Heart left ventricle (tissue), 16 donors: Measurements from ENCODE around the gene MLST8. TPM values are rescaled to one million over a fixed set of nuclear protein-coding genes. Genes with fewer than 3 reads are reported as not detected.

Source experiments
- ATAC-seq, 4 donors: fragments of 200-7000 bp; cut with Tn5 transposase; one replicate each; pipeline ENCODE4 v1.9.1; 2020 to 2022; ENCODE audit warnings: moderate library complexity in 4 of 4, mild to moderate bottlenecking in 3 of 4, moderate number of reproducible peaks in 1 of 4
- DNase-seq, 5 donors: peaks; one replicate each; pipeline ENCODE4 v3.0.0-alpha.2; 2020
- H3K27ac ChIP-seq, 12 donors: fragments of 200-600 bp; sonication (generic) in 4 of 12; one replicate each; pipeline versions ENCODE4 v1.5.0 to v1.8.0; 2016 to 2022; ENCODE audit warnings: mild to moderate bottlenecking in 2 of 12
- H3K27me3 ChIP-seq, 9 donors: fragments of 200-600 bp; sonication (generic) in 2 of 9; one replicate each; pipeline versions ENCODE4 v1.5.1 to v1.8.0; 2016 to 2022; ENCODE audit warnings: mild to moderate bottlenecking in 3 of 9
- H3K36me3 ChIP-seq, 9 donors: fragments of 200-600 bp; sonication (generic) in 2 of 9; one replicate each; pipeline versions ENCODE4 v1.5.0 to v1.8.0; 2018 to 2022; ENCODE audit warnings: mild to moderate bottlenecking in 2 of 9
- H3K4me1 ChIP-seq, 12 donors: fragments of 200-600 bp; sonication (generic) in 4 of 12; one replicate each; pipeline versions ENCODE4 v1.5.0 to v1.8.0; 2016 to 2022; ENCODE audit warnings: mild to moderate bottlenecking in 3 of 12
- H3K4me3 ChIP-seq, 12 donors: fragments of 200-600 bp; sonication (generic) in 4 of 12; one replicate each; pipeline versions ENCODE4 v1.5.0 to v1.8.0; 2017 to 2022; ENCODE audit warnings: mild to moderate bottlenecking in 9 of 12, moderate library complexity in 4 of 12
- H3K9me3 ChIP-seq, 12 donors: fragments of 200-600 bp; sonication (generic) in 4 of 12; one replicate each; pipeline versions ENCODE4 v1.5.0 to v1.8.0; 2016 to 2022; ENCODE audit warnings: mild to moderate bottlenecking in 1 of 12
- POLR2A ChIP-seq, 2 donors: fragments of 450-650 bp; IDR thresholded peaks; one replicate each; pipeline ENCODE4 v1.6.1; 2017; ENCODE audit warnings: antibody characterized with exemption in 2 of 2, mild to moderate bottlenecking in 2 of 2, moderate library complexity in 2 of 2
- WGBS, 4 donors: extraction: QIAGEN DNeasy Blood & Tissue Kit in 2 of 4; methylation state at CpG; one replicate each; pipeline versions ENCODE4 v1.1.5 to v1.1.7; 2013 to 2018; 5-methylcytosine and 5-hydroxymethylcytosine counted together
- intact Hi-C, 10 donors: fragments of 100-400 bp; cut with DNase I; formaldehyde crosslinking; loops; one replicate each; pipeline versions ENCODE4 v1.11.1 to v1.14.2; 2022
- long read RNA-seq, 3 donors: library from polyadenylated mRNA; unstranded; transcript quantifications; one replicate each; pipeline ENCODE4 v2.0.0, GENCODE V29; 2020 to 2021
- polyA plus RNA-seq, 2 donors: library from polyadenylated mRNA; stranded (reverse); fragments of 200-250 nt; gene quantifications; one replicate each; pipeline ENCODE4 v1.2.3, GENCODE V29; 2013
- total RNA-seq, 9 donors: library from RNA; depleted of rRNA in 2 of 9; stranded (reverse); fragments of >200 nt in 2 of 9; fragmentation: NEBNext Ultra II Directional in 3 of 9; extraction: Animal tissue kit (Norgen Biotek cat#: 25700) in 3 of 9; gene quantifications; one replicate each; pipeline versions ENCODE4 v1.1.0 to v1.2.4, GENCODE V29; 2016 to 2023
- TF ChIP-seq, protein P1 (sequence below), 12 donors: fragments of 200-600 bp; sonication (generic) in 4 of 12; IDR thresholded peaks; one replicate each; pipeline versions ENCODE4 v1.5.0 to v1.8.0; 2018 to 2022; ENCODE audit warnings: antibody characterized with exemption in 12 of 12, mild to moderate bottlenecking in 5 of 12
- donor health status: ischemic (EF 13 %, LVEDD 7.1; RV severe dilation, severe dysfunction).
- donor health status: healthy with polysubstance abuse.
- donor health status: DM: no; HTN: yes; CAD: no.
- donor health status: DM: no; HTN: no; CAD: no.
- donor health status: ischemic (EF 25% LVEDD 6.9; RV normal size, moderate dysfunction).
- donor health status: ischemic (EF 25% LVEDD 5.7; RV mildly dilated, moderate dysfunction).
- donor health status: healthy.
- donor health status: DM: yes; HTN: yes; CAD: no.
- donor health status: ischemic (EF 35%, LVEDD 5.7; RV mildly dilated, moderate dysfunction).
- donor health status: nonischemic (EF 11% LVEDD 7.7; RV severe dilation, severe dysfunction).
- donor health status: DM: yes; HTN: yes; CAD: no.
- donor health status: PGD.
- donor health status: ischemic (EF 29% LVEDD 5.4; RV normal size, mild dysfunction).
- donor health status: nonischemic (EF 23%, LVEDD 6.1; RV moderate dilation, normal function).

Gene MLST8, protein sequence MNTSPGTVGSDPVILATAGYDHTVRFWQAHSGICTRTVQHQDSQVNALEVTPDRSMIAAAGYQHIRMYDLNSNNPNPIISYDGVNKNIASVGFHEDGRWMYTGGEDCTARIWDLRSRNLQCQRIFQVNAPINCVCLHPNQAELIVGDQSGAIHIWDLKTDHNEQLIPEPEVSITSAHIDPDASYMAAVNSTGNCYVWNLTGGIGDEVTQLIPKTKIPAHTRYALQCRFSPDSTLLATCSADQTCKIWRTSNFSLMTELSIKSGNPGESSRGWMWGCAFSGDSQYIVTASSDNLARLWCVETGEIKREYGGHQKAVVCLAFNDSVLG
- total RNA-seq (10 to 100 TPM; 19.8 to 49.0 (median 22.8) TPM), polyA plus RNA-seq (10 to 100 TPM; 28.5 to 42.3 TPM)
- long read RNA-seq, donor 1, transcript MLST8-203 (9 exons, 1,691 nt), result minor isoform, 9 of 89 reads
- long read RNA-seq, donor 1, transcript MLST8-215 (9 exons, 1,861 nt), result minor isoform, 5 of 89 reads
- long read RNA-seq, donor 1, transcript MLST8-232 (9 exons, 1,870 nt), result major isoform, 24 of 89 reads
- long read RNA-seq, donor 1, partial matches to known transcripts, result 25 of 89 reads
- long read RNA-seq, donor 1, other reads (novel, unspliced or antisense), result 17 of 89 reads
- long read RNA-seq, donor 2, transcript MLST8-230 (8 exons, 2,116 nt), result minor isoform, 5 of 191 reads
- long read RNA-seq, donor 2, transcript MLST8-203 (9 exons, 1,691 nt), result minor isoform, 10 of 191 reads
- long read RNA-seq, donor 2, transcript MLST8-215 (9 exons, 1,861 nt), result minor isoform, 29 of 191 reads
- long read RNA-seq, donor 2, transcript MLST8-232 (9 exons, 1,870 nt), result major isoform, 81 of 191 reads
- long read RNA-seq, donor 2, partial matches to known transcripts, result 19 of 191 reads
- long read RNA-seq, donor 2, other reads (novel, unspliced or antisense), result 38 of 191 reads
- long read RNA-seq, donor 3, transcript MLST8-215 (9 exons, 1,861 nt), result minor isoform, 6 of 50 reads
- long read RNA-seq, donor 3, transcript MLST8-232 (9 exons, 1,870 nt), result major isoform, 17 of 50 reads
- long read RNA-seq, donor 3, partial matches to known transcripts, result 2 of 50 reads
- long read RNA-seq, donor 3, other reads (novel, unspliced or antisense), result 13 of 50 reads

GRCh38 chr16:2205104-2205966 lies at the start of gene MLST8:
TSS of gene MLST8 (plus strand) at chr16:2205454. CDS start at chr16:2206086, 632 bp downstream.
- peaks cover 3 to 27% (median 15%) of the 10 kb centered on the region in 12 donors for H3K4me1 ChIP-seq
- peak; percentile 53 to 84 (median 82) for ATAC-seq
- peak; percentile 49 to 73 for TF ChIP-seq POLR2A (IDR thresholded peaks at IDR 0.05)
- TF ChIP-seq, protein P1, sequence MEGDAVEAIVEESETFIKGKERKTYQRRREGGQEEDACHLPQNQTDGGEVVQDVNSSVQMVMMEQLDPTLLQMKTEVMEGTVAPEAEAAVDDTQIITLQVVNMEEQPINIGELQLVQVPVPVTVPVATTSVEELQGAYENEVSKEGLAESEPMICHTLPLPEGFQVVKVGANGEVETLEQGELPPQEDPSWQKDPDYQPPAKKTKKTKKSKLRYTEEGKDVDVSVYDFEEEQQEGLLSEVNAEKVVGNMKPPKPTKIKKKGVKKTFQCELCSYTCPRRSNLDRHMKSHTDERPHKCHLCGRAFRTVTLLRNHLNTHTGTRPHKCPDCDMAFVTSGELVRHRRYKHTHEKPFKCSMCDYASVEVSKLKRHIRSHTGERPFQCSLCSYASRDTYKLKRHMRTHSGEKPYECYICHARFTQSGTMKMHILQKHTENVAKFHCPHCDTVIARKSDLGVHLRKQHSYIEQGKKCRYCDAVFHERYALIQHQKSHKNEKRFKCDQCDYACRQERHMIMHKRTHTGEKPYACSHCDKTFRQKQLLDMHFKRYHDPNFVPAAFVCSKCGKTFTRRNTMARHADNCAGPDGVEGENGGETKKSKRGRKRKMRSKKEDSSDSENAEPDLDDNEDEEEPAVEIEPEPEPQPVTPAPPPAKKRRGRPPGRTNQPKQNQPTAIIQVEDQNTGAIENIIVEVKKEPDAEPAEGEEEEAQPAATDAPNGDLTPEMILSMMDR (IDR thresholded peaks at IDR 0.05), result peak in 6 of 12 donors; percentile 13 to 43 (median 28)
- WGBS, 4 donors, result 0 to 1% (median 1%) methylated on average over 58 to 93 of the region's 93 CpGs
- H3K4me3 ChIP-seq, result peak within 1 kb of the TSS; percentile 66 to 96 (median 80)
- peak within 1 kb of the TSS; percentile 95 to 100 (median 99) for H3K27ac ChIP-seq
- peak; percentile 85 to 96 (median 89) for DNase-seq
- H3K36me3 ChIP-seq, result peaks cover 0 to 37% (median 32%) of the 10 kb centered on the region in 9 donors
- intact Hi-C loops, result loop anchor here in 2 of 10 donors (2.0 to 5.0 kb wide), 3 partner anchors 47 to 51 kb away; partner anchors contain the start of genes TRAF7 (in 2 of the 2) and ECI1 (in 1 of the 2)
- H3K9me3 ChIP-seq, result no peaks in the 10 kb centered on the region
- H3K27me3 ChIP-seq, result no peaks in the 10 kb centered on the region

DNA sequence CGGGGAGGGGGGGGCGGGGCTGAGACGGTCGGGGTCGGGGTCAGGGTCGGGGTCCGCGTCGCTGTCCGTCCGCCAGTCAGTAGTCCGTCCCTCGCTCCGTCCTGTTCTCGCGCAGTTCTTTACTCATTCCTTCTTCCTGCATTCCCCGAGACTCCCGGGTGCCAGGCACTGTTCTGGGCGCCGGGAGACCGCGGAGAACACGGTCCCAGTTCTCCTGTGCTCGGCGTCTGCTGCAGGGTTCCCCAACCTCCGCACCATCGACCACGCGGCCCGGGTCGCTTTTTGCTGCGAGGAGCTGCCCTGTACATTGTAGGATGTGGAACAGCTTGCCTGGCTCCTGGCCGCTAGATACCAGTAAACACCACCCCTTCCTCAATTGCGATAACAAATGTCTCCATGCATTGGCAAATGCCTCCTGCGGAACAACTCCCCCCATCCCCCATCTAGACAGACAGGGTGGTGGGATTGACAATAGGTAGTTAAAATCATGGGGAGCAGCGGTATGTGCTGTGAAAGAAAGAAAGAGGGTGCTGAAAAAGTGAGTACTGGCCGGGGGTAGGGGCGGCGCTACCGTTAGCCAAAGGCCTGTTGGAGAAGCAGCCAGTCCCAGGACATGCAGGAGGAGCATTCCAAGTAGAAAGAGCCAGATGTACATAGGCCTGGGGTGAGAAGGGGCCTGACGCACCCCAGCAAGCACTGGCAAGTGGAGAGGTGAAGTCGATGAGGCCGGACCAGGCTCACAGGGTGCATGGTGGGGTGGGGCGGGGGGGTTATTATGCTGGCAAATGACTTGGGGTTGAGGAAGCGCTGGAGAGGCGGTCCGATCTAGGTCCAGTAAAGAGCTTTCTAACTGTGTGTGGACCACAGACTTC lies 49.0 kb upstream of the MLST8 start:
- TF ChIP-seq, protein P1 (IDR thresholded peaks at IDR 0.05), result no peak
- no peak for TF ChIP-seq POLR2A (IDR thresholded peaks at IDR 0.05)
- Histone ChIP-seq H3K4me1 (peaks cover 22 to 84% (median 64%) of the 10 kb centered on the region in 12 donors), H3K9me3 (no peaks in the 10 kb centered on the region), H3K27me3 (no peaks in the 10 kb centered on the region), H3K27ac (peak overlapping the region; percentile 20 to 91 (median 66)), H3K36me3 (peaks cover 0 to 19% (median 5%) of the 10 kb centered on the region in 9 donors), H3K4me3 (peak overlapping the region; percentile 52 to 98 (median 80))
- ATAC-seq (no peak), DNase-seq (no peak)
- intact Hi-C loops, result loop anchor here in 6 of 10 donors (1.0 to 10.0 kb wide), 9 partner anchors 46 to 151 kb away; partner anchors contain the start of genes ECI1 (in 3 of the 6), MLST8 (in 2 of the 6), BRICD5 (in 1 of the 6) and PGP (in 1 of the 6)
- WGBS, 4 donors, result 7 to 10% (median 8%) methylated on average over 37 to 47 of the region's 47 CpGs

DNA sequence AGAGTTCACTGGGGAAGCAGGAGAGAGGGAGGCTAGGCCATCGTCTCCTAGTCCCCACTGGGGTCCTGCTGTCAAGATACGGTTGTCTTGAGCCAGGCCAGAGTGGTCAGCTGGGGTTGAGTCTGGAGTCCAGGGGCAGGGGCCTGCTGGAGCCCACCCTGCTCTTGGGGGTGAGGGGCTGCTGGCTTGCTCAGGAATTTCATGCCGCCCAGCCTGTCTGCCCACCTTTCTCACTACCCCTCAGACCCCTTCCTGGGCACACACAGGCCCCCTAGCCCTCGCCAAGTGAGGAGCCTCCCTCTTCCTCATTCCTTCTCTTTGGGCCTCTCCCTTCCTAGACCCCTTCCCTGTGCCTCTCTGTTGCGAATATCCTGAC lies 48.4 kb upstream of the MLST8 start:
- peak overlapping the region in 9 of 12 donors; percentile 65 to 98 (median 84) for H3K4me3 ChIP-seq
- no peak for ATAC-seq
- intact Hi-C loops, result loop anchor here in 5 of 10 donors (5.0 to 10.0 kb wide), 7 partner anchors 45 to 152 kb away; partner anchors contain the start of genes ECI1 (in 2 of the 5), BRICD5 (in 1 of the 5), MLST8 (in 1 of the 5) and PGP (in 1 of the 5)
- no peaks in the 10 kb centered on the region for H3K9me3 ChIP-seq
- WGBS, 4 donors, result 69 to 79% (median 70%) methylated on average over 5 of the region's 5 CpGs
- no peak for DNase-seq
- peaks cover 22 to 84% (median 59%) of the 10 kb centered on the region in 12 donors for H3K4me1 ChIP-seq
- H3K27me3 ChIP-seq, result no peaks in the 10 kb centered on the region
- peak overlapping the region in 2 of 12 donors; percentile 70 to 90 for H3K27ac ChIP-seq
- no peak for TF ChIP-seq POLR2A (IDR thresholded peaks at IDR 0.05)
- TF ChIP-seq, protein P1 (IDR thresholded peaks at IDR 0.05), result no peak
- H3K36me3 ChIP-seq, result peaks cover 0 to 12% (median 0%) of the 10 kb centered on the region in 9 donors
